WI38 (cell line): ENCODE results near the gene IL4I1.

Experiments used
- H3K4me3 ChIP-seq: 2 replicates; pipeline ENCODE4 v1.5.1; 2011; ENCODE audit warnings: low read depth, mild to moderate bottlenecking, control low read depth, low read length
- CTCF ChIP-seq: IDR thresholded peaks from 2 replicates; pipeline ENCODE4 v1.5.1; 2012; ENCODE audit warnings: low read depth, mild to moderate bottlenecking, control low read depth, low read length

The IL4I1 gene

GRCh38 chr19:49853852-49854377 lies 42.8 kb downstream of the IL4I1 start:
- H3K4me3 ChIP-seq, result no peak overlapping the region
- TF ChIP-seq CTCF, result no peak

GRCh38 chr19:49852631-49853126 lies 44.0 kb downstream of the IL4I1 start:
- no peak for TF ChIP-seq CTCF
- H3K4me3 ChIP-seq, result peak overlapping the region; percentile 80

GRCh38 chr19:49851456-49852259 lies 45.0 kb downstream of the IL4I1 start:
- peak overlapping the region; percentile 80 for H3K4me3 ChIP-seq
- no peak for TF ChIP-seq CTCF

- TF ChIP-seq CTCF, result no peak
- peak within 1 kb of the TSS; percentile 80 for H3K4me3 ChIP-seq
Measured at GRCh38 chr19:49850487-49851342, 46.0 kb downstream of the IL4I1 start, which contains the start of gene PTOV1. Gene PTOV1 (plus strand): TSS chr19:49851159.

GRCh38 chr19:49850221-49850486 lies 46.5 kb downstream of the IL4I1 start:
- peak overlapping the region; percentile 80 for H3K4me3 ChIP-seq
- TF ChIP-seq CTCF, result no peak

GRCh38 chr19:49849433-49850220 lies 47.1 kb downstream of the IL4I1 start:
- no peak overlapping the region for H3K4me3 ChIP-seq
- no peak for TF ChIP-seq CTCF
